ENCODE data around the gene NDUFS7. TPM values are rescaled to one million over a fixed set of nuclear protein-coding genes. Genes with fewer than 3 reads are reported as not detected.

NDUFS7 gene
- total and polyA plus RNA-seq, 9 of the 15 experiments (the other 6 are each of a cell fraction or from before 2014, with no cell fraction given) = 6.0 to 271 (median 60.6) TPM

DNA sequence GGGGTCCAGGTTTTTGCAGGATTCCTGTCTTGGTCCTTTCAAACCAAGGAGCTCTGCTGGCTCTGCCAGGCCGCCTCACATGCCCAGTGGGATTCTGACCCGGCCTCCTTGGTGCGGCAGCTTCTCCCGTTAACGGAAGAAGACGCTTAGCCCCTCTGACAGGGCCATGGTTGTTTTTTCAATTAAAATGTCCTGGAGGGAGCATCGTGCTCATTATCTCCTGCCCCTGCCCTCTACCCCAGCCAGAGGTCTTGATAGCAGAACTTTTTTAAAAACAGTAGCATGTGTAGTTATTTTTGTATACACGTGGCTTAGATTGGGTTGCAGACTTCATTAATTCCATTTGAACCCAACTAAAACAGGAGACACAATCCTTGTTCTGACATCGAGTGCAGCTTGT is 43.0 kb downstream of the NDUFS7 start:
- H3K9ac ChIP-seq (ENCODE audit: insufficient read depth in 1 of 2, low read depth in 2 of 2, low read length in 2 of 2) = 0 out of 4 replicates have a peak overlapping the region, but pooled peaks of 1 of the 2 experiments have one; percentile 59
- no peak overlapping the region for H2AFZ ChIP-seq (ENCODE audit: low read depth, low read length)
- WGBS (ENCODE audit: insufficient coverage, low coverage, missing lambda C conversion rate) = 86% methylated on average over 9 of the region's 9 CpGs
- intact Hi-C loops (cut with micrococcal nuclease) (no loop called here), in situ Hi-C loops (cut with MboI) (no loop called here)
- ChIA-PET CTCF (ENCODE audit: low intra/inter-chr PET ratio) (no interaction called here), POLR2A (interaction anchor here (1.4 to 1.6 kb wide), 3 partner anchors 9 to 14 kb away, joined by 4 to 6 read pairs (median 5); no protein-coding TSS in a partner anchor)
- H3K4me2 ChIP-seq (ENCODE audit: insufficient read depth, low read length) = no peak overlapping the region
- H4K20me1 ChIP-seq (replicated peaks; ENCODE audit: control insufficient read depth, insufficient read depth, low read length) = peaks cover 14% of the 10 kb centered on the region
- ATAC-seq (no peak), DNase-seq (ENCODE audit: extremely low read depth in 1 of 4, low spot score in 3 of 4) (no peak), FAIRE-seq (no peak)
- H3K4me1 ChIP-seq (replicated peaks in 1 of 2; ENCODE audit: control insufficient read depth in 2 of 2, insufficient read depth in 2 of 2, low read length in 2 of 2) = peaks cover 0 to 53% of the 10 kb centered on the region in 2 experiments; a peak in 2 of 5 replicates
- H3K9me3 ChIP-seq (replicated peaks; ENCODE audit: control insufficient read depth, insufficient read depth, low read depth, low read length) = no peaks in the 10 kb centered on the region
- H3K79me2 ChIP-seq (ENCODE audit: control insufficient read depth, insufficient read depth, low read length) = peaks cover 49% of the 10 kb centered on the region
- no peaks in the 10 kb centered on the region for H3K27me3 ChIP-seq (ENCODE audit: control insufficient read depth in 2 of 2, insufficient read depth in 2 of 2, low read length in 2 of 2)
- no peak overlapping the region for H3K27ac ChIP-seq (ENCODE audit: extremely low read depth, low read depth, low read length)
- H3K4me3 ChIP-seq = no peak overlapping the region
- TF ChIP-seq POLR2AphosphoS5 (IDR thresholded peaks at IDR 0.05; ENCODE audit: control insufficient read depth, insufficient read depth, low read depth, low read length) (peak; percentile 8; the same call in 1 of the 2 replicates), SMAD3 (CRISPR knock-in tag; conservative IDR thresholded peaks at IDR 0.05) (no peak)
- H3K9me1 ChIP-seq (ENCODE audit: control insufficient read depth, insufficient read depth, low read length) = peaks cover 4% of the 10 kb centered on the region
- peaks cover 92% of the 10 kb centered on the region for H3K36me3 ChIP-seq (ENCODE audit: control insufficient read depth, insufficient read depth, low read length)
- no TSS peak for BruUV-seq (replicated peaks)

DNA sequence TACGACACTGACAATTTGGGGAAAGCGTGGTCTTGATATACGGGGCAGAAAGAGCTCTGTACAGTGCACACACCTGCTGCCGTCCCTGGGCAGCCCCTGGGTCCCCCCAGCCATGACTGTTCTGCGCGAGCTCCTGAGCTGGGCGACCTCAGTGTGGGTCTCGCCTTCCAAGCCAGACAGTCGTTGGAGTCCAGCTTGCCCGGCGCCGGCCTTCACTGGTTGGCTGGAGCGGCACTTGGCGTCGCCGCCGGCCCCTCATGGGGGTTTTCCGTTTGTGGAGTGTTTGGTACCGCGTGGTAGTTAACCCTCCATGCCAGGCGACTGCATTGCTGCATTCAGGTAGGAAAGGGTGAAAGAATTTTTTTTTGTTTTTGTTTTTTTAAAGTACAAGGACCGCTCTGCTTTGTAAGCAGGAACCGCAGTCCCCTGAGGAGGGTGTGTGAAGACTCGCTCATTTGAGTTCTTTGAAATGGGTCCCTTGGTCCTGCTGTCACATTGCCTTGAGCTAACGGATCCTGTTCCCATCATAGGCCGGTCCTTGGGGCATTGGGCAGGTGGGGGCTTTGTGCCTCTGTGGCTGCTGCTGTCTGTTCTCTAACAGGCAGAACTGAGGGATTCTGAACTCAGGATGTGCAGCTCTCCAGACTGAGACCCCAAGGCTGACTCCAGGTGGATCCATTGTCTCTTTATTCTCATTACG is 43.7 kb downstream of the NDUFS7 start:
- Histone ChIP-seq H2AFZ (ENCODE audit: low read depth, low read length) (no peak overlapping the region), H3K79me2 (ENCODE audit: control insufficient read depth, insufficient read depth, low read length) (peaks cover 45% of the 10 kb centered on the region), H4K20me1 (replicated peaks; ENCODE audit: control insufficient read depth, insufficient read depth, low read length) (peaks cover 18% of the 10 kb centered on the region), H3K4me1 (replicated peaks in 1 of 2; ENCODE audit: control insufficient read depth in 2 of 2, insufficient read depth in 2 of 2, low read length in 2 of 2) (peaks cover 0 to 51% of the 10 kb centered on the region in 2 experiments; a peak in 2 of 5 replicates), H3K4me2 (ENCODE audit: insufficient read depth, low read length) (no peak overlapping the region), H3K9ac (ENCODE audit: insufficient read depth in 1 of 2, low read depth in 2 of 2, low read length in 2 of 2) (0 out of 4 replicates have a peak overlapping the region, but pooled peaks of 1 of the 2 experiments have one; percentile 59), H3K36me3 (ENCODE audit: control insufficient read depth, insufficient read depth, low read length) (peaks cover 92% of the 10 kb centered on the region), H3K27me3 (ENCODE audit: control insufficient read depth in 2 of 2, insufficient read depth in 2 of 2, low read length in 2 of 2) (no peaks in the 10 kb centered on the region), H3K9me3 (replicated peaks; ENCODE audit: control insufficient read depth, insufficient read depth, low read depth, low read length) (no peaks in the 10 kb centered on the region), H3K4me3 (no peak overlapping the region), H3K9me1 (ENCODE audit: control insufficient read depth, insufficient read depth, low read length) (peaks cover 5% of the 10 kb centered on the region), H3K27ac (ENCODE audit: extremely low read depth, low read depth, low read length) (no peak overlapping the region)
- in situ Hi-C loops (cut with MboI) (no loop called here), intact Hi-C loops (cut with micrococcal nuclease) (no loop called here)
- POLR2A ChIA-PET = interaction anchor here (0.7 to 1.6 kb wide), 4 partner anchors 9 to 14 kb away, joined by 3 to 6 read pairs (median 4); no protein-coding TSS in a partner anchor
- no peak for ATAC-seq
- no TSS peak for BruUV-seq (replicated peaks)
- DNase-seq (ENCODE audit: extremely low read depth in 1 of 4, low spot score in 3 of 4) = no peak
- 95% methylated on average over 23 of the region's 27 CpGs for WGBS (ENCODE audit: insufficient coverage, low coverage, missing lambda C conversion rate)
- CTCF ChIA-PET (ENCODE audit: low intra/inter-chr PET ratio) = no interaction called here
- FAIRE-seq = no peak
- TF ChIP-seq, protein P1, sequence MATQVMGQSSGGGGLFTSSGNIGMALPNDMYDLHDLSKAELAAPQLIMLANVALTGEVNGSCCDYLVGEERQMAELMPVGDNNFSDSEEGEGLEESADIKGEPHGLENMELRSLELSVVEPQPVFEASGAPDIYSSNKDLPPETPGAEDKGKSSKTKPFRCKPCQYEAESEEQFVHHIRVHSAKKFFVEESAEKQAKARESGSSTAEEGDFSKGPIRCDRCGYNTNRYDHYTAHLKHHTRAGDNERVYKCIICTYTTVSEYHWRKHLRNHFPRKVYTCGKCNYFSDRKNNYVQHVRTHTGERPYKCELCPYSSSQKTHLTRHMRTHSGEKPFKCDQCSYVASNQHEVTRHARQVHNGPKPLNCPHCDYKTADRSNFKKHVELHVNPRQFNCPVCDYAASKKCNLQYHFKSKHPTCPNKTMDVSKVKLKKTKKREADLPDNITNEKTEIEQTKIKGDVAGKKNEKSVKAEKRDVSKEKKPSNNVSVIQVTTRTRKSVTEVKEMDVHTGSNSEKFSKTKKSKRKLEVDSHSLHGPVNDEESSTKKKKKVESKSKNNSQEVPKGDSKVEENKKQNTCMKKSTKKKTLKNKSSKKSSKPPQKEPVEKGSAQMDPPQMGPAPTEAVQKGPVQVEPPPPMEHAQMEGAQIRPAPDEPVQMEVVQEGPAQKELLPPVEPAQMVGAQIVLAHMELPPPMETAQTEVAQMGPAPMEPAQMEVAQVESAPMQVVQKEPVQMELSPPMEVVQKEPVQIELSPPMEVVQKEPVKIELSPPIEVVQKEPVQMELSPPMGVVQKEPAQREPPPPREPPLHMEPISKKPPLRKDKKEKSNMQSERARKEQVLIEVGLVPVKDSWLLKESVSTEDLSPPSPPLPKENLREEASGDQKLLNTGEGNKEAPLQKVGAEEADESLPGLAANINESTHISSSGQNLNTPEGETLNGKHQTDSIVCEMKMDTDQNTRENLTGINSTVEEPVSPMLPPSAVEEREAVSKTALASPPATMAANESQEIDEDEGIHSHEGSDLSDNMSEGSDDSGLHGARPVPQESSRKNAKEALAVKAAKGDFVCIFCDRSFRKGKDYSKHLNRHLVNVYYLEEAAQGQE (IDR thresholded peaks at IDR 0.05; ENCODE audit: borderline replicate concordance) = no peak
- TF ChIP-seq, protein P1 (CRISPR knock-in tag; IDR thresholded peaks at IDR 0.05; ENCODE audit: low read depth) = no peak
- TF ChIP-seq RBM22 (IDR thresholded peaks at IDR 0.05; ENCODE audit: low read depth, low read length, poor library complexity, severe bottlenecking) = peak; percentile 86
- peak; percentile 73 for TF ChIP-seq POLR2G (IDR thresholded peaks at IDR 0.05; ENCODE audit: low read depth, low read length)
